ENCODE data around the gene ABLIM3. TPM values are rescaled to one million over a fixed set of nuclear protein-coding genes. Genes with fewer than 3 reads are reported as not detected.

Gene ABLIM3
- total and polyA plus RNA-seq, 2 of the 13 experiments (the other 11 are each of a cell fraction or from before 2014, with no cell fraction given): 0.53 to 6.3 TPM

DNA sequence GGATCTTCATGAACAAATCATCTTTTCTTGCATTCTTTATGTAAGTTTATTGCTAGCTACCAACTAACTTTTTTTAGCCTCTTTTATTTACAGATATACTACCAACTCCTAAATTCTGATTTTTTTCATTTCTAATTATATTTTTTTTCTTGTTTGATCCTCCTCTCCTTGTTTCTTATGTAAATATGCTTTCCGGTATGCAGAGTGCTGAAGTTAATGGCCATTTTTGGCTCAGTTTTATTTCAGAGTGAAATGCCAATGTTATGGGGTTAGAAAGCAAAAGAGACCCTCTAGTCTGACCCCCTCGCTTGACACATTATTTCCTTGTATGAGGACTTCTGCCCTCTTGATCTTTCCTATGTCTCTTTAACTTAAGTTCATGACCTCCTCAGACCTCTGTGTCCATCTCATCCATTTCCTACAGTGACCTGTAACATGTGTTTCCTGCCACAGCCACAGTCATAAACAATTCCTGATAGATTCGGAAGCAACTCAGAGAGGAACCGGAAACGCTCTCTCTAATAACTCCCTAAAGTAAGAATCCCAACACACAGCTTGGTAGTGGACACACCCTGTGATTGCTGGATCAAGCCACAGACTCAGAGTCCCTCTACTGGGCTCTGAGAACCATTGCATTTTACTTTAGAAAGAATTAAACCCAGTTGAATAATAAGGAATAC lies 87.5 kb downstream of the ABLIM3 start:
- no peaks in the 10 kb centered on the region for H3K79me2 ChIP-seq (ENCODE audit: insufficient read depth, low read length)
- in situ Hi-C loops (cut with HindIII; ENCODE audit: extremely low pct_ligation_motif_present, low pct_unique_long_range_greater_than_20kb) (loop anchor here (5.0 kb wide), 1 partner anchor 86 kb away; the partner anchor contains the start of gene ABLIM3), intact Hi-C loops (cut with micrococcal nuclease; ENCODE audit: unreplicated experiment) (loop anchor here (1.0 to 10.0 kb wide), 6 partner anchors 36 to 164 kb away; partner anchors contain the start of genes ABLIM3 and SH3TC2)
- no TSS peak for BruUV-seq (replicated peaks)
- no peak overlapping the region for H3K27ac ChIP-seq (ENCODE audit: extremely low read length, insufficient read depth, low read length)
- no peak overlapping the region for H3K9ac ChIP-seq (ENCODE audit: insufficient read depth, low read depth, low read length)
- DNase-seq (ENCODE audit: low spot score): peak; percentile 79
- peak overlapping the region; percentile 20; the same call in 1 of the 2 replicates for H3K4me2 ChIP-seq (ENCODE audit: low read depth, low read length)
- POLR2A ChIA-PET: interaction anchor here (1.0 to 2.6 kb wide), 6 partner anchors 55 to 114 kb away, joined by 3 to 17 read pairs (median 8); partner anchors contain the start of gene ABLIM3
- CTCF ChIA-PET (ENCODE audit: low intra/inter-chr PET ratio, low total read pairs): interaction anchor here (0.7 to 2.3 kb wide), 6 partner anchors 8 to 103 kb away, joined by 3 to 45 read pairs (median 5); partner anchors contain the start of gene ABLIM3
- FAIRE-seq: peak; percentile 78
- H3K9me3 ChIP-seq (ENCODE audit: low read length): no peaks in the 10 kb centered on the region
- peak; percentile 97 for ATAC-seq
- peaks cover 28% of the 10 kb centered on the region for H3K4me1 ChIP-seq (ENCODE audit: insufficient read depth, low read length)
- no peak overlapping the region for H3K4me3 ChIP-seq (replicated peaks in 1 of 3; ENCODE audit: insufficient read depth in 1 of 3, low read depth in 2 of 3, low read length in 3 of 3)
- WGBS (ENCODE audit: low lambda C conversion rate): 23% methylated on average over 5 of the region's 5 CpGs
- H2AFZ ChIP-seq (ENCODE audit: low read length): no peak overlapping the region
- H3K36me3 ChIP-seq (replicated peaks in 1 of 2; ENCODE audit: control insufficient read depth in 1 of 2, insufficient read depth in 2 of 2, low read length in 2 of 2): no peaks in the 10 kb centered on the region
- no peaks in the 10 kb centered on the region for H3K27me3 ChIP-seq (ENCODE audit: control insufficient read depth in 1 of 2, insufficient read depth in 2 of 2, low read length in 2 of 2)
- no peaks in the 10 kb centered on the region for H4K20me1 ChIP-seq (ENCODE audit: insufficient read depth, low read length)
- TF ChIP-seq ELF1 (CRISPR knock-in tag; IDR thresholded peaks at IDR 0.05) (peak; percentile 23; the same call in 1 of the 2 replicates), ZNF572 (CRISPR knock-in tag; IDR thresholded peaks at IDR 0.05) (no peak), KAT8 (CRISPR knock-in tag; IDR thresholded peaks at IDR 0.05) (0 out of 2 replicates have a peak, but pooled peaks have one; percentile 38), STAG1 (CRISPR knock-in tag; IDR thresholded peaks at IDR 0.05) (peak; percentile 88), ZBTB7A (CRISPR knock-in tag; IDR thresholded peaks at IDR 0.05) (no peak), GABPA (IDR thresholded peaks at IDR 0.05; ENCODE audit: low read depth, low read length) (no peak), GABPA (CRISPR knock-in tag; IDR thresholded peaks at IDR 0.05; ENCODE audit: low read depth) (peak; percentile 79), RAD21 (CRISPR knock-in tag; IDR thresholded peaks at IDR 0.05) (peak; percentile 82), SRSF4 (IDR thresholded peaks at IDR 0.05; ENCODE audit: low read depth, low read length, poor library complexity, severe bottlenecking) (no peak), ZNF3 (CRISPR knock-in tag; IDR thresholded peaks at IDR 0.05) (0 out of 2 replicates have a peak, but pooled peaks have one; percentile 8), ZNF230 (CRISPR knock-in tag; IDR thresholded peaks at IDR 0.05) (no peak), BHLHE40 (IDR thresholded peaks at IDR 0.05; ENCODE audit: low read length) (no peak), IKZF5 (CRISPR knock-in tag; IDR thresholded peaks at IDR 0.05) (0 out of 2 replicates have a peak, but pooled peaks have one; percentile 23), NFKBIZ (CRISPR knock-in tag; IDR thresholded peaks at IDR 0.05) (no peak), CEBPB (IDR thresholded peaks at IDR 0.05; ENCODE audit: borderline replicate concordance, low read depth, low read length) (no peak), RELA (CRISPR knock-in tag; IDR thresholded peaks at IDR 0.05) (0 out of 2 replicates have a peak, but pooled peaks have one; percentile 26), ETV5 (CRISPR knock-in tag; IDR thresholded peaks at IDR 0.05; ENCODE audit: borderline replicate concordance) (peak; percentile 30; the same call in 1 of the 2 replicates), MIXL1 (CRISPR knock-in tag; IDR thresholded peaks at IDR 0.05) (0 out of 2 replicates have a peak, but pooled peaks have one; percentile 41)
- TF ChIP-seq, protein P1, sequence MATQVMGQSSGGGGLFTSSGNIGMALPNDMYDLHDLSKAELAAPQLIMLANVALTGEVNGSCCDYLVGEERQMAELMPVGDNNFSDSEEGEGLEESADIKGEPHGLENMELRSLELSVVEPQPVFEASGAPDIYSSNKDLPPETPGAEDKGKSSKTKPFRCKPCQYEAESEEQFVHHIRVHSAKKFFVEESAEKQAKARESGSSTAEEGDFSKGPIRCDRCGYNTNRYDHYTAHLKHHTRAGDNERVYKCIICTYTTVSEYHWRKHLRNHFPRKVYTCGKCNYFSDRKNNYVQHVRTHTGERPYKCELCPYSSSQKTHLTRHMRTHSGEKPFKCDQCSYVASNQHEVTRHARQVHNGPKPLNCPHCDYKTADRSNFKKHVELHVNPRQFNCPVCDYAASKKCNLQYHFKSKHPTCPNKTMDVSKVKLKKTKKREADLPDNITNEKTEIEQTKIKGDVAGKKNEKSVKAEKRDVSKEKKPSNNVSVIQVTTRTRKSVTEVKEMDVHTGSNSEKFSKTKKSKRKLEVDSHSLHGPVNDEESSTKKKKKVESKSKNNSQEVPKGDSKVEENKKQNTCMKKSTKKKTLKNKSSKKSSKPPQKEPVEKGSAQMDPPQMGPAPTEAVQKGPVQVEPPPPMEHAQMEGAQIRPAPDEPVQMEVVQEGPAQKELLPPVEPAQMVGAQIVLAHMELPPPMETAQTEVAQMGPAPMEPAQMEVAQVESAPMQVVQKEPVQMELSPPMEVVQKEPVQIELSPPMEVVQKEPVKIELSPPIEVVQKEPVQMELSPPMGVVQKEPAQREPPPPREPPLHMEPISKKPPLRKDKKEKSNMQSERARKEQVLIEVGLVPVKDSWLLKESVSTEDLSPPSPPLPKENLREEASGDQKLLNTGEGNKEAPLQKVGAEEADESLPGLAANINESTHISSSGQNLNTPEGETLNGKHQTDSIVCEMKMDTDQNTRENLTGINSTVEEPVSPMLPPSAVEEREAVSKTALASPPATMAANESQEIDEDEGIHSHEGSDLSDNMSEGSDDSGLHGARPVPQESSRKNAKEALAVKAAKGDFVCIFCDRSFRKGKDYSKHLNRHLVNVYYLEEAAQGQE (IDR thresholded peaks at IDR 0.05; ENCODE audit: borderline replicate concordance in 1 of 2, low read depth in 1 of 2, low read length in 2 of 2): peak in 1 of 2 experiments; percentile 76; a peak in 2 of 4 replicates
- TF ChIP-seq, protein P2, sequence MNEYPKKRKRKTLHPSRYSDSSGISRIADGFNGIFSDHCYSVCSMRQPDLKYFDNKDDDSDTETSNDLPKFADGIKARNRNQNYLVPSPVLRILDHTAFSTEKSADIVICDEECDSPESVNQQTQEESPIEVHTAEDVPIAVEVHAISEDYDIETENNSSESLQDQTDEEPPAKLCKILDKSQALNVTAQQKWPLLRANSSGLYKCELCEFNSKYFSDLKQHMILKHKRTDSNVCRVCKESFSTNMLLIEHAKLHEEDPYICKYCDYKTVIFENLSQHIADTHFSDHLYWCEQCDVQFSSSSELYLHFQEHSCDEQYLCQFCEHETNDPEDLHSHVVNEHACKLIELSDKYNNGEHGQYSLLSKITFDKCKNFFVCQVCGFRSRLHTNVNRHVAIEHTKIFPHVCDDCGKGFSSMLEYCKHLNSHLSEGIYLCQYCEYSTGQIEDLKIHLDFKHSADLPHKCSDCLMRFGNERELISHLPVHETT (CRISPR knock-in tag; conservative IDR thresholded peaks at IDR 0.05): no peak
